ENCODE data around the gene B3GNT3. TPM values are rescaled to one million over a fixed set of nuclear protein-coding genes. Genes with fewer than 3 reads are reported as not detected.
"Not testable (repeated sequence)": the region's sequence is repeated elsewhere in the genome, so short reads cannot be mapped to it uniquely, and the experiment has no call there.

The B3GNT3 gene
- total and polyA plus RNA-seq, 2 experiments from 2014 or later = not detected

GRCh38 chr19:17778251-17778967 is 16.5 kb upstream of the B3GNT3 start:
- Histone ChIP-seq H3K9ac (no peak overlapping the region), H3K27me3 (replicated peaks; ENCODE audit: insufficient read depth) (no peaks in the 10 kb centered on the region), H4K20me1 (ENCODE audit: insufficient read depth) (no peaks in the 10 kb centered on the region), H3K36me3 (ENCODE audit: low read depth) (no peaks in the 10 kb centered on the region), H2AFZ (peak overlapping the region; percentile 57), H3K4me1 (ENCODE audit: insufficient read depth) (no peaks in the 10 kb centered on the region), H3K27ac (no peak overlapping the region), H3K79me2 (ENCODE audit: insufficient read depth) (no peaks in the 10 kb centered on the region), H3K4me2 (ENCODE audit: unreplicated experiment) (peak overlapping the region; percentile 14), H3F3A (ENCODE audit: insufficient read depth) (no peaks in the 10 kb centered on the region), H3K9me3 (ENCODE audit: low read depth) (no peaks in the 10 kb centered on the region), H3K9me2 (ENCODE audit: insufficient read depth) (no peaks in the 10 kb centered on the region), H3K4me3 (no peak overlapping the region; the same call in 1 of the 2 replicates)
- 8 to 12% methylated on average over 23 to 37 of the region's 37 CpGs for WGBS, 2 experiments (ENCODE audit: low coverage in 1 of 2, low lambda C conversion rate in 2 of 2, missing lambda C conversion rate in 2 of 2)
- peak; percentile 69 for DNase-seq
- no peak for TF ChIP-seq EZH2phosphoT487 (IDR thresholded peaks at IDR 0.05; ENCODE audit: insufficient read depth, low read depth)
- no peak for TF ChIP-seq EZH2 (IDR thresholded peaks at IDR 0.05; ENCODE audit: insufficient read depth, poor library complexity, severe bottlenecking)
- in situ Hi-C loops (cut with MboI) = no loop called here

- no peak overlapping the region for H3K9ac ChIP-seq
- no peaks in the 10 kb centered on the region for H3K9me2 ChIP-seq (ENCODE audit: insufficient read depth)
- H3K79me2 ChIP-seq (ENCODE audit: insufficient read depth) = no peaks in the 10 kb centered on the region
- H3K36me3 ChIP-seq (ENCODE audit: low read depth) = no peaks in the 10 kb centered on the region
- H3K27me3 ChIP-seq (replicated peaks; ENCODE audit: insufficient read depth) = no peaks in the 10 kb centered on the region
- H3K9me3 ChIP-seq (ENCODE audit: low read depth) = no peaks in the 10 kb centered on the region
- H3K4me2 ChIP-seq (ENCODE audit: unreplicated experiment) = peak overlapping the region; percentile 14
- H3K4me1 ChIP-seq (ENCODE audit: insufficient read depth) = no peaks in the 10 kb centered on the region
- DNase-seq = peak; percentile 62
- no peaks in the 10 kb centered on the region for H3F3A ChIP-seq (ENCODE audit: insufficient read depth)
- H3K27ac ChIP-seq = no peak overlapping the region
- H2AFZ ChIP-seq = peak overlapping the region; percentile 57
- no peak overlapping the region for H3K4me3 ChIP-seq
- H4K20me1 ChIP-seq (ENCODE audit: insufficient read depth) = no peaks in the 10 kb centered on the region
- TF ChIP-seq EZH2phosphoT487 (IDR thresholded peaks at IDR 0.05; ENCODE audit: insufficient read depth, low read depth) (no peak), EZH2 (IDR thresholded peaks at IDR 0.05; ENCODE audit: insufficient read depth, poor library complexity, severe bottlenecking) (no peak)
- in situ Hi-C loops (cut with MboI) = no loop called here
- WGBS, 2 experiments (ENCODE audit: low coverage in 1 of 2, low lambda C conversion rate in 2 of 2, missing lambda C conversion rate in 2 of 2) = 22 to 28% methylated on average over 18 to 25 of the region's 25 CpGs
Observed at GRCh38 chr19:17778968-17779929, 15.7 kb upstream of the B3GNT3 start.

- Histone ChIP-seq H4K20me1 (ENCODE audit: insufficient read depth) (no peaks in the 10 kb centered on the region), H3K27ac (no peak overlapping the region), H3K27me3 (replicated peaks; ENCODE audit: insufficient read depth) (no peaks in the 10 kb centered on the region), H3K4me1 (ENCODE audit: insufficient read depth) (no peaks in the 10 kb centered on the region), H3K9me3 (ENCODE audit: low read depth) (no peaks in the 10 kb centered on the region), H3F3A (ENCODE audit: insufficient read depth) (no peaks in the 10 kb centered on the region), H3K9me2 (ENCODE audit: insufficient read depth) (no peaks in the 10 kb centered on the region), H3K36me3 (ENCODE audit: low read depth) (no peaks in the 10 kb centered on the region), H3K79me2 (ENCODE audit: insufficient read depth) (no peaks in the 10 kb centered on the region), H2AFZ (no peak overlapping the region), H3K4me2 (ENCODE audit: unreplicated experiment) (no peak overlapping the region), H3K4me3 (no peak overlapping the region), H3K9ac (no peak overlapping the region)
- no peak for DNase-seq
- 76 to 78% methylated on average over 2 of the region's 2 CpGs for WGBS, 2 experiments (ENCODE audit: low coverage in 1 of 2, low lambda C conversion rate in 2 of 2, missing lambda C conversion rate in 2 of 2)
- in situ Hi-C loops (cut with MboI) = no loop called here
- no peak for TF ChIP-seq EZH2 (IDR thresholded peaks at IDR 0.05; ENCODE audit: insufficient read depth, poor library complexity, severe bottlenecking)
- TF ChIP-seq EZH2phosphoT487 (IDR thresholded peaks at IDR 0.05; ENCODE audit: insufficient read depth, low read depth) = no peak
Observed at GRCh38 chr19:17780781-17781180, 14.2 kb upstream of the B3GNT3 start.

GRCh38 chr19:17783721-17784120 is 11.2 kb upstream of the B3GNT3 start:
- H3K79me2 ChIP-seq (ENCODE audit: insufficient read depth); H3K4me2 ChIP-seq (ENCODE audit: unreplicated experiment); H3K27ac ChIP-seq; DNase-seq; H3K9me3 ChIP-seq (ENCODE audit: low read depth); H3K4me1 ChIP-seq (ENCODE audit: insufficient read depth); H3K9ac ChIP-seq; in situ Hi-C loops (cut with MboI); H3F3A ChIP-seq (ENCODE audit: insufficient read depth); H3K4me3 ChIP-seq; H4K20me1 ChIP-seq (ENCODE audit: insufficient read depth); H3K27me3 ChIP-seq (replicated peaks; ENCODE audit: insufficient read depth); H3K9me2 ChIP-seq (ENCODE audit: insufficient read depth); H3K36me3 ChIP-seq (ENCODE audit: low read depth): not testable (repeated sequence)
- H2AFZ ChIP-seq = peak overlapping the region; percentile 52; the same call in 1 of the 2 replicates
- WGBS, 2 experiments (ENCODE audit: low coverage in 1 of 2, low lambda C conversion rate in 2 of 2, missing lambda C conversion rate in 2 of 2) = 46 to 56% methylated on average over 5 of the region's 5 CpGs
